KMS-11 (cell line): ENCODE measurements around the gene POU3F1.

Source experiments
- H2AFZ ChIP-seq: fragments of 200-600 bp; sonication (generic); 2 replicates; pipeline ENCODE4 v1.6.1; 2016; ENCODE audit warnings: antibody characterized with exemption, mixed run types, low read depth
- H3K27ac ChIP-seq: fragments of 200-600 bp; sonication (generic); 2 replicates; pipeline ENCODE4 v1.6.1; 2016; ENCODE audit warnings: mild to moderate bottlenecking, mixed run types
- H3K27me3 ChIP-seq: fragments of 200-600 bp; sonication (generic); 2 replicates; pipeline ENCODE4 v1.6.1; 2017; ENCODE audit warnings: mild to moderate bottlenecking, low read depth, mixed run types, moderate library complexity; ENCODE audit not compliant: insufficient read depth
- H3K36me3 ChIP-seq: fragments of 200-600 bp; sonication (generic); 2 replicates; pipeline ENCODE4 v1.6.1; 2017; ENCODE audit warnings: mild to moderate bottlenecking, mixed run types; ENCODE audit not compliant: insufficient read depth
- H3K4me1 ChIP-seq: fragments of 200-600 bp; sonication (generic); 2 replicates; pipeline ENCODE4 v1.6.1; 2016; ENCODE audit warnings: mild to moderate bottlenecking, low read depth, mixed run types; ENCODE audit not compliant: poor library complexity, severe bottlenecking
- H3K4me2 ChIP-seq: fragments of 200-600 bp; sonication (generic); 2 replicates; pipeline ENCODE4 v1.7.0; 2016; ENCODE audit warnings: mild to moderate bottlenecking, mixed run types
- H3K4me3 ChIP-seq: fragments of 200-600 bp; sonication (generic); IDR thresholded peaks from 2 replicates; pipeline ENCODE4 v1.6.1; 2017; ENCODE audit warnings: low read depth, low read length, mixed read lengths; ENCODE audit not compliant: insufficient read depth
- H3K79me2 ChIP-seq: fragments of 200-600 bp; sonication (generic); 2 replicates; pipeline ENCODE4 v1.6.1; 2016; ENCODE audit warnings: low read depth, mixed run types; ENCODE audit not compliant: insufficient read depth
- H3K9ac ChIP-seq: fragments of 200-600 bp; sonication (generic); 2 replicates; pipeline ENCODE4 v1.6.1; 2016; ENCODE audit warnings: mild to moderate bottlenecking, mixed run types
- H4K20me1 ChIP-seq: fragments of 200-600 bp; sonication (generic); 2 replicates; pipeline ENCODE4 v1.6.1; 2016; ENCODE audit warnings: mild to moderate bottlenecking, mixed run types; ENCODE audit not compliant: insufficient read depth
- CTCF ChIP-seq: fragments of 200-600 bp; sonication (generic); conservative IDR thresholded peaks from 2 replicates; pipeline ENCODE4 v1.6.1; 2017; ENCODE audit warnings: low read depth, mild to moderate bottlenecking, antibody characterized with exemption, low read length, moderate library complexity, mixed read lengths

Gene POU3F1

GRCh38 chr1:38062361-38063288 lies 16.0 kb upstream of the POU3F1 start:
- Histone ChIP-seq H3K4me1 (peaks cover 5% of the 10 kb centered on the region), H2AFZ (no peak overlapping the region; the same call in 1 of the 2 replicates), H3K27me3 (no peaks in the 10 kb centered on the region), H3K4me2 (no peak overlapping the region), H3K79me2 (no peaks in the 10 kb centered on the region), H4K20me1 (no peaks in the 10 kb centered on the region), H3K27ac (no peak overlapping the region), H3K9ac (no peak overlapping the region), H3K36me3 (no peaks in the 10 kb centered on the region), H3K4me3 (no peak overlapping the region)
- no peak for TF ChIP-seq CTCF

- H3K4me1 ChIP-seq = peaks cover 5% of the 10 kb centered on the region
- H3K79me2 ChIP-seq = no peaks in the 10 kb centered on the region
- H3K36me3 ChIP-seq = no peaks in the 10 kb centered on the region
- H3K4me2 ChIP-seq = no peak overlapping the region
- H2AFZ ChIP-seq = no peak overlapping the region; the same call in 1 of the 2 replicates
- TF ChIP-seq CTCF = no peak
- no peaks in the 10 kb centered on the region for H3K27me3 ChIP-seq
- H3K9ac ChIP-seq = no peak overlapping the region
- H3K4me3 ChIP-seq = no peak overlapping the region
- H4K20me1 ChIP-seq = no peaks in the 10 kb centered on the region
- H3K27ac ChIP-seq = no peak overlapping the region
Observed at GRCh38 chr1:38061883-38062328, 15.3 kb upstream of the POU3F1 start.

GRCh38 chr1:38061290-38061689 lies 14.7 kb upstream of the POU3F1 start:
- Histone ChIP-seq H3K27ac (no peak overlapping the region), H3K27me3 (no peaks in the 10 kb centered on the region), H2AFZ (no peak overlapping the region), H3K36me3 (no peaks in the 10 kb centered on the region), H3K4me2 (no peak overlapping the region), H3K4me1 (peaks cover 5% of the 10 kb centered on the region), H3K9ac (no peak overlapping the region), H3K79me2 (no peaks in the 10 kb centered on the region), H3K4me3 (no peak overlapping the region), H4K20me1 (no peaks in the 10 kb centered on the region)
- TF ChIP-seq CTCF = no peak

GRCh38 chr1:38060498-38060897 lies 13.9 kb upstream of the POU3F1 start:
- H3K4me1 ChIP-seq = peaks cover 5% of the 10 kb centered on the region
- H3K9ac ChIP-seq = no peak overlapping the region
- TF ChIP-seq CTCF = no peak
- no peak overlapping the region for H3K4me3 ChIP-seq
- H3K27ac ChIP-seq = no peak overlapping the region
- no peaks in the 10 kb centered on the region for H3K36me3 ChIP-seq
- no peak overlapping the region for H2AFZ ChIP-seq
- H3K79me2 ChIP-seq = no peaks in the 10 kb centered on the region
- H4K20me1 ChIP-seq = no peaks in the 10 kb centered on the region
- H3K27me3 ChIP-seq = no peaks in the 10 kb centered on the region
- no peak overlapping the region for H3K4me2 ChIP-seq
